ENCODE measurements around the gene ELAVL1. TPM values are rescaled to one million over a fixed set of nuclear protein-coding genes. Genes with fewer than 3 reads are reported as not detected.

The ELAVL1 gene
- total and polyA plus RNA-seq, 2 experiments from 2014 or later, result 81.6 to 143 TPM

GRCh38 chr19:7980635-7981121 lies 24.8 kb downstream of the ELAVL1 start:
- Histone ChIP-seq H3K9me2 (ENCODE audit: insufficient read depth) (no peaks in the 10 kb centered on the region), H3K4me3 (no peak overlapping the region), H3K4me1 (ENCODE audit: insufficient read depth) (no peaks in the 10 kb centered on the region), H3K36me3 (ENCODE audit: insufficient read depth) (peaks cover 16% of the 10 kb centered on the region), H3F3A (replicated peaks; ENCODE audit: low read depth) (0 out of 2 replicates have a peak, but pooled peaks cover 6% of the 10 kb centered on the region), H3K79me2 (replicated peaks; ENCODE audit: insufficient read depth) (peaks cover 36% of the 10 kb centered on the region), H3K27ac (ENCODE audit: low read depth) (no peak overlapping the region), H3K27me3 (ENCODE audit: insufficient read depth) (no peaks in the 10 kb centered on the region), H3K4me2 (no peak overlapping the region), H4K20me1 (replicated peaks; ENCODE audit: insufficient read depth) (peaks cover 28% of the 10 kb centered on the region), H2AFZ (no peak overlapping the region)
- DNase-seq (ENCODE audit: low spot score) (no peak), ATAC-seq (no peak)
- H3K9me3 Mint-ChIP-seq, result no peaks in the 10 kb centered on the region
- H3K4me1 Mint-ChIP-seq, result no peaks in the 10 kb centered on the region
- H3K27ac Mint-ChIP-seq, result no peak overlapping the region
- H3K27me3 Mint-ChIP-seq (ENCODE audit: insufficient read depth, low read depth, poor library complexity), result peaks cover 6% of the 10 kb centered on the region
- no peak overlapping the region for H3K4me3 Mint-ChIP-seq
- no peak for TF ChIP-seq STAT1 (IDR thresholded peaks at IDR 0.05; ENCODE audit: unreplicated experiment)
- TF ChIP-seq EZH2phosphoT487 (IDR thresholded peaks at IDR 0.05; ENCODE audit: unreplicated experiment), result no peak
- TF ChIP-seq ZNF331 (CRISPR knock-in tag; IDR thresholded peaks at IDR 0.05; ENCODE audit: low read depth), result no peak
- no peak for TF ChIP-seq CREB1 (CRISPR knock-in tag; IDR thresholded peaks at IDR 0.05; ENCODE audit: low read depth)
- no peak for TF ChIP-seq ETS1 (IDR thresholded peaks at IDR 0.05)
- TF ChIP-seq EZH2 (IDR thresholded peaks at IDR 0.05; ENCODE audit: low read depth, unreplicated experiment), result no peak
- no peak for TF ChIP-seq ZNF114 (CRISPR knock-in tag; IDR thresholded peaks at IDR 0.05)
- TF ChIP-seq NANOG (IDR thresholded peaks at IDR 0.05; ENCODE audit: borderline replicate concordance), result no peak
- no peak for TF ChIP-seq JUNB (IDR thresholded peaks at IDR 0.05; ENCODE audit: unreplicated experiment)
- no peak for TF ChIP-seq REST (IDR thresholded peaks at IDR 0.05; ENCODE audit: unreplicated experiment)
- no peak for TF ChIP-seq POLR2AphosphoS5 (IDR thresholded peaks at IDR 0.05; ENCODE audit: low read depth)
- TF ChIP-seq CTCF (conservative IDR thresholded peaks at IDR 0.05; ENCODE audit: low read depth in 2 of 2), result no peak
- TF ChIP-seq ZNF462 (CRISPR knock-in tag; IDR thresholded peaks at IDR 0.05), result no peak
- peaks cover 61% of the 10 kb centered on the region for H3K36me3 Mint-ChIP-seq (ENCODE audit: low read depth)
